ENCODE data around the gene CDC25B.
"Not testable (repeated sequence)": the region's sequence is repeated elsewhere in the genome, so short reads cannot be mapped to it uniquely, and the experiment has no call there.

Gene CDC25B

GRCh38 chr20:3839328-3839727 lies 43.2 kb downstream of the CDC25B start:
- no peak for TF ChIP-seq CTCF (IDR thresholded peaks at IDR 0.05; ENCODE audit: borderline replicate concordance, control extremely low read depth, extremely low read depth, insufficient read depth, missing control alignments)
- in situ Hi-C loops (cut with MboI; ENCODE audit: low sequenced_read_pairs, unreplicated experiment), result no loop called here
- DNase-seq (ENCODE audit: low spot score), result no peak

- in situ Hi-C loops (cut with MboI; ENCODE audit: low sequenced_read_pairs, unreplicated experiment); DNase-seq (ENCODE audit: low spot score): not testable (repeated sequence)
Observed at GRCh38 chr20:3840201-3840600, 44.1 kb downstream of the CDC25B start.

GRCh38 chr20:3842348-3842930 lies 46.3 kb downstream of the CDC25B start:
- in situ Hi-C loops (cut with MboI; ENCODE audit: low sequenced_read_pairs, unreplicated experiment), result no loop called here
- no peak for DNase-seq (ENCODE audit: low spot score)
- no peak for TF ChIP-seq CTCF (IDR thresholded peaks at IDR 0.05; ENCODE audit: borderline replicate concordance, control extremely low read depth, extremely low read depth, insufficient read depth, missing control alignments)

DNA sequence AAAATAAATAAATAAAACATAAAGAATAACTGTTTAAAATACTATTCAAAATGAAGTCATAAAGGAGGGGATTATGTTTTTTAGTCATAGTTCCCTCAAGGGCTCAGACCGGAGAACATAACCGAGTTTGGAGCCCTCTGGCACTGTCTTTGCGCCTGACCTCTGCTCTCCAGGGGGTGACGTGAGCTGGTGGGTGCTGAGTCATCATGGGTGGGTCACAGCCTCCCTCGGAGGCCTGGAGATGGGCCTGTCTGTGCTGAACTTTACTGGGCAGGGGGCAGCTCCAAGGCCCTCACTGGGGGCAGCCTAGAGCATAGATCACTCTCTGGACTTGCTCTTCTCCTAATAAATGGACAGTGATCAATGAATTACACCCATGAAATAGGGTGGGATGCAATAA lies 47.4 kb downstream of the CDC25B start:
- TF ChIP-seq CTCF (IDR thresholded peaks at IDR 0.05; ENCODE audit: borderline replicate concordance, control extremely low read depth, extremely low read depth, insufficient read depth, missing control alignments), result no peak
- DNase-seq (ENCODE audit: low spot score), result no peak
- in situ Hi-C loops (cut with MboI; ENCODE audit: low sequenced_read_pairs, unreplicated experiment), result no loop called here

GRCh38 chr20:3843990-3844619 lies 48.0 kb downstream of the CDC25B start:
- DNase-seq (ENCODE audit: low spot score); in situ Hi-C loops (cut with MboI; ENCODE audit: low sequenced_read_pairs, unreplicated experiment): not testable (repeated sequence)

GRCh38 chr20:3846378-3846739 lies 50.2 kb downstream of the CDC25B start:
- no peak for DNase-seq (ENCODE audit: low spot score)
- in situ Hi-C loops (cut with MboI; ENCODE audit: low sequenced_read_pairs, unreplicated experiment), result no loop called here
- no peak for TF ChIP-seq CTCF (IDR thresholded peaks at IDR 0.05; ENCODE audit: borderline replicate concordance, control extremely low read depth, extremely low read depth, insufficient read depth, missing control alignments)

DNA sequence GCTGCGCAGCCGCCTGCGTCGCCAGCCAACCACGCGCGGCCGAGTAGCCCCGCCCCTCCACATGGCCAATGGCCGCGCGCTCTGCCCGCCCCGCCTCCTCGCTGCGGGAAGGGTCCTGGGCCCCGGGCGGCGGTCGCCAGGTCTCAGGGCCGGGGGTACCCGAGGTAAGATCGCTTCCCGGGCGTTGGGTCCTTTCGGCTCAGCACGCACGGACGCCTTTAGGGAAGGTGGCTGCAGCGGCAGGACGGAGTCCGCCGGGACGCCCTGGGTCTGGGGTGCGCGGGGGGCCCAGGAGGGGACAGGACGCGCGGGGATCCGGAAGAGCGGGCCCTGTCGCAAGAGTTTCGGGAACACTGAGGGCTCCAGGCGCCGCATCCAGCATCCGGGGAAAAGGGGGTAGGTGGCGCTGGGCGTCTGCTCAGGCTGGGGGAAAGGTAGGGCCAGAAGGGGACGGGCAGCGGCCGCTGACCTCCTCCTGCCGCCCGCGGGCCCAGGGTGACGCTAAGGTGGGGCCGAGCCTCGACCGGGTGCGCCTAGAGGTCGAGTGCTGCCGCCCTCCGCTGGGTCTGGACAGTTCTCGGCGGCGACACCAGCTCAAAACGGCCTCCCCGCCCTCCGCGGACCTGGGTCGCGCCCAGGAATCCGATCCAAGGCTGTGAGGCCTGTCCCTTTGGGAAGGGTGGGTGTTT lies 50.8 kb downstream of the CDC25B start, which contains the start of gene MAVS:
TSS of gene MAVS (plus strand) at position 95 of the 689 bp plus-strand sequence. CDS start 7,791 bp downstream, outside the sequence.
- no peak for TF ChIP-seq CTCF (IDR thresholded peaks at IDR 0.05; ENCODE audit: borderline replicate concordance, control extremely low read depth, extremely low read depth, insufficient read depth, missing control alignments)
- in situ Hi-C loops (cut with MboI; ENCODE audit: low sequenced_read_pairs, unreplicated experiment), result no loop called here
- DNase-seq (ENCODE audit: low spot score), result peak; percentile 97
